Camera-type eye (tissue), 1 donor: ENCODE data around the gene RSRP1. TPM values are rescaled to one million over a fixed set of nuclear protein-coding genes. Genes with fewer than 3 reads are reported as not detected.

Experiments used
- total RNA-seq: library from RNA; depleted of rRNA; stranded (reverse); fragments of >200 nt; gene quantifications from one replicate; pipeline ENCODE4 v1.2.3, GENCODE V29; 2014

Gene RSRP1
- 147 TPM for total RNA-seq

GRCh38 chr1:25247024-25247828 is at the start of gene RSRP1:
Gene RSRP1 (minus strand): TSS chr1:25247454. CDS start chr1:25246963, 491 bp downstream.

GRCh38 chr1:25272238-25272637 is 25.0 kb upstream of the RSRP1 start, which contains the start of gene RHD:
Gene RHD (plus strand): TSS chr1:25272509. CDS start chr1:25272548, 39 bp downstream.

GRCh38 chr1:25232027-25232865 is 15.0 kb downstream of the RSRP1 start, which contains the start of gene SYF2:
Gene SYF2 (minus strand): TSS chr1:25232502. CDS start chr1:25232467, 35 bp downstream.

Other genes with a start within 250 kb of the RSRP1 start
- gene SYF2, start 15.0 kb downstream of the RSRP1 start, total RNA-seq = 51.0 TPM
- gene RHD, start 25.1 kb upstream of the RSRP1 start, total RNA-seq = 0.49 TPM
- 80.1 TPM for gene TMEM50A, start 90.9 kb upstream of the RSRP1 start, total RNA-seq
- 2.9 TPM for gene RHCE, start 173.4 kb upstream of the RSRP1 start, total RNA-seq
- gene MACO1, start 183.4 kb upstream of the RSRP1 start, total RNA-seq = 33.5 TPM